MCF 10A (cell line): ENCODE data around the gene C9orf72. TPM values are rescaled to one million over a fixed set of nuclear protein-coding genes. Genes with fewer than 3 reads are reported as not detected.

Experiments
- BruUV-seq: library from RNA; stranded (reverse); fragments of 400-500 nt; replicated peaks from 2 replicates; lab custom pipeline; 2021; lab: Mats Ljungman, UMichigan
- CTCF ChIA-PET: fragments of 300-600 bp; sonication (Branson Sonifier 250); formaldehyde crosslinking; extraction: SDS; loops from one replicate; lab custom pipeline; 2021; ENCODE audit warnings: antibody characterized with exemption, inconsistent platforms; lab: Yijun Ruan, JAX
- POLR2A ChIA-PET: fragments of 300-600, 350-650 bp; sonication (Branson Sonifier 250); formaldehyde crosslinking; extraction: SDS; loops from one replicate; lab custom pipeline; 2020; ENCODE audit warnings: antibody characterized with exemption, inconsistent platforms; lab: Yijun Ruan, JAX
- DNase-seq: peaks from one replicate; pipeline ENCODE4 v3.0.0-alpha.2; 2018; ENCODE audit not compliant: unreplicated experiment
- H3K27ac Mint-ChIP-seq: one replicate; pipeline ENCODE4 v1.8.0; 2022; ENCODE audit warnings: mild to moderate bottlenecking, low read depth, mixed read lengths; ENCODE audit not compliant: unreplicated experiment
- H3K27me3 Mint-ChIP-seq: one replicate; pipeline ENCODE4 v1.8.0; 2022; ENCODE audit warnings: mixed read lengths; ENCODE audit not compliant: insufficient read depth, unreplicated experiment
- H3K36me3 Mint-ChIP-seq: one replicate; pipeline ENCODE4 v1.8.0; 2022; ENCODE audit warnings: mild to moderate bottlenecking, moderate library complexity, mixed read lengths; ENCODE audit not compliant: insufficient read depth, unreplicated experiment
- H3K4me1 Mint-ChIP-seq: one replicate; pipeline ENCODE4 v1.8.0; 2022; ENCODE audit warnings: mixed read lengths; ENCODE audit not compliant: insufficient read depth, unreplicated experiment
- H3K4me3 Mint-ChIP-seq: one replicate; pipeline ENCODE4 v1.8.0; 2022; ENCODE audit warnings: mild to moderate bottlenecking, moderate library complexity, mixed read lengths; ENCODE audit not compliant: unreplicated experiment
- H3K9me3 Mint-ChIP-seq: one replicate; pipeline ENCODE4 v1.8.0; 2022; ENCODE audit warnings: mixed read lengths; ENCODE audit not compliant: unreplicated experiment
- intact Hi-C: fragments of 100-400 bp; cut with micrococcal nuclease; formaldehyde crosslinking; loops from 2 replicates; pipeline ENCODE4 v1.14.1; 2022
- total RNA-seq: library from RNA; stranded (reverse); gene quantifications from 2 replicates; pipeline ENCODE4 v1.2.3, GENCODE V29; 2022
- TF ChIP-seq, protein P1 (sequence below): fragments of 200-600 bp; IDR thresholded peaks from one replicate; pipeline ENCODE4 v1.8.0; 2022; ENCODE audit warnings: antibody characterized with exemption, mild to moderate bottlenecking; ENCODE audit not compliant: unreplicated experiment

Gene C9orf72
- total RNA-seq, 1 experiment from 2014 or later, result 10.0 TPM

DNA sequence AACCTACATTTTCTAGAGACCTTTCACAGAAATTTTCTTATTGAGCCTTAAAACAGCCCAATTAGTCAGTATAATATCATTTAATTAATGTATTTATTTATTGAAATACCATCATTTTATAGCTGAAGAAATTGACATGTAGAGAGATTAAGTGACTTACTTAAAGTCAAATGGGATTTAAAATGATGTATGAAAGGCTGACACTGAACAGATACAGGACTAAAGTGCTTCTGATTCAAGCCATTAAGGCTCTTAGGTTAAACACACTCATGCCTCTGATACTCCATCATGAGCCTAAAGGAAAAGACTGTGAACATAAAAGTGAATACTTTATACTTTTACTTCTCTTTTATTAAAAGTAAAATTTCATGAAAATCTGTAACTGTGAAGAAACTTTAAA lies 12.8 kb downstream of the C9orf72 start:
- H3K27ac Mint-ChIP-seq, result no peak overlapping the region
- DNase-seq, result no peak
- TF ChIP-seq, protein P1, sequence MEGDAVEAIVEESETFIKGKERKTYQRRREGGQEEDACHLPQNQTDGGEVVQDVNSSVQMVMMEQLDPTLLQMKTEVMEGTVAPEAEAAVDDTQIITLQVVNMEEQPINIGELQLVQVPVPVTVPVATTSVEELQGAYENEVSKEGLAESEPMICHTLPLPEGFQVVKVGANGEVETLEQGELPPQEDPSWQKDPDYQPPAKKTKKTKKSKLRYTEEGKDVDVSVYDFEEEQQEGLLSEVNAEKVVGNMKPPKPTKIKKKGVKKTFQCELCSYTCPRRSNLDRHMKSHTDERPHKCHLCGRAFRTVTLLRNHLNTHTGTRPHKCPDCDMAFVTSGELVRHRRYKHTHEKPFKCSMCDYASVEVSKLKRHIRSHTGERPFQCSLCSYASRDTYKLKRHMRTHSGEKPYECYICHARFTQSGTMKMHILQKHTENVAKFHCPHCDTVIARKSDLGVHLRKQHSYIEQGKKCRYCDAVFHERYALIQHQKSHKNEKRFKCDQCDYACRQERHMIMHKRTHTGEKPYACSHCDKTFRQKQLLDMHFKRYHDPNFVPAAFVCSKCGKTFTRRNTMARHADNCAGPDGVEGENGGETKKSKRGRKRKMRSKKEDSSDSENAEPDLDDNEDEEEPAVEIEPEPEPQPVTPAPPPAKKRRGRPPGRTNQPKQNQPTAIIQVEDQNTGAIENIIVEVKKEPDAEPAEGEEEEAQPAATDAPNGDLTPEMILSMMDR, result no peak
- ChIA-PET POLR2A (interaction anchor here (0.5 to 2.1 kb wide), 4 partner anchors 12 to 174 kb away, joined by 3 to 8 read pairs (median 3); partner anchors contain the start of gene C9orf72), CTCF (interaction anchor here (0.6 to 1.1 kb wide), 2 partner anchors 15 to 228 kb away, joined by 3 to 7 read pairs; no protein-coding TSS in a partner anchor)
- H3K9me3 Mint-ChIP-seq, result no peaks in the 10 kb centered on the region
- intact Hi-C loops, result no loop called here
- no peaks in the 10 kb centered on the region for H3K4me1 Mint-ChIP-seq
- H3K4me3 Mint-ChIP-seq, result no peak overlapping the region
- no peaks in the 10 kb centered on the region for H3K27me3 Mint-ChIP-seq
- peaks cover 30% of the 10 kb centered on the region for H3K36me3 Mint-ChIP-seq
- no TSS peak for BruUV-seq

DNA sequence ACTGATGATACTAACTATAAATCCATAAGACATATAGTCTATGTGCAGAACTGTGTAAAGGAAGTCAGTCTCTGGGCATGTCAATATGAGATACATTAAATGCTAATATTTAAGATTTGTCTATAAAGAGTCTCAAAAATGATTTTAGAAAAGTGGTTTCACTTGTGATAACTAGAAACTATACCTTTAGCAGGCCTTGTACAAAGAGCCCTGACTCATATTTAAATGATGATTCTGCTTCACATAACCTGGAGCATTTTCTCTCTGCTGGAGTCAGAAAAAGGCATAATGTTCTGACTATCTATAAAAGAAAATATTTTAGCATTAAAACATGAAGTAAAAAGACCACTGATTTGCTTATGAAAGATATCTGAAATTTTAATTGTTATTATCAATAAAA lies 15.0 kb downstream of the C9orf72 start:
- no peak for DNase-seq
- no peak overlapping the region for H3K27ac Mint-ChIP-seq
- peaks cover 38% of the 10 kb centered on the region for H3K36me3 Mint-ChIP-seq
- BruUV-seq, result no TSS peak
- ChIA-PET POLR2A (interaction anchor here (0.7 kb wide), 1 partner anchor 225 kb away, joined by 3 read pairs; no protein-coding TSS in a partner anchor), CTCF (interaction anchor here (1.4 kb wide), 1 partner anchor 10 kb away, joined by 3 read pairs; no protein-coding TSS in a partner anchor)
- TF ChIP-seq, protein P1, result no peak
- H3K4me1 Mint-ChIP-seq, result no peaks in the 10 kb centered on the region
- intact Hi-C loops, result no loop called here
- no peak overlapping the region for H3K4me3 Mint-ChIP-seq
- H3K9me3 Mint-ChIP-seq, result no peaks in the 10 kb centered on the region
- no peaks in the 10 kb centered on the region for H3K27me3 Mint-ChIP-seq

DNA sequence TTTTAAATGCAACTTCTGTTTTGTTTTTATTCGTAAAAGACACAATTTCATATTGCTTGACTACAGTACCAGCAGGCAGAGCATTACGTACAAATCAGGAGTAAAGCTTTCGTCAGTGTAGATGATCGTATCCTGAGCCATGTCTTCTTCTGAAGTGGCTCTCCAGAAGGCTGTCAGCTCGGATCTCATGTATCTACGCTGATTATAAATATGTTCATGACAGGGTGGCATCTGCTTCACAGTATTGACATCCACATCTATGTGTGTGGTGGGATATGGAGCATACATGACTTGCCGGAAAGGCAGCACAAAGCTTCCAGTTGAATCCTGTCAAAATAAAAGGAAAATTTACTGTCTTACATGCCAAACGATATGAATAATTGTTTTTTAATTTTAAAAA lies 16.8 kb downstream of the C9orf72 start:
- H3K4me1 Mint-ChIP-seq, result no peaks in the 10 kb centered on the region
- TF ChIP-seq, protein P1, result no peak
- no peak overlapping the region for H3K4me3 Mint-ChIP-seq
- intact Hi-C loops, result no loop called here
- BruUV-seq, result no TSS peak
- ChIA-PET POLR2A (no interaction called here), CTCF (interaction anchor here (1.1 kb wide), 1 partner anchor 9 kb away, joined by 6 read pairs; no protein-coding TSS in a partner anchor)
- no peaks in the 10 kb centered on the region for H3K9me3 Mint-ChIP-seq
- DNase-seq, result no peak
- H3K27me3 Mint-ChIP-seq, result no peaks in the 10 kb centered on the region
- H3K27ac Mint-ChIP-seq, result no peak overlapping the region
- peaks cover 42% of the 10 kb centered on the region for H3K36me3 Mint-ChIP-seq

DNA sequence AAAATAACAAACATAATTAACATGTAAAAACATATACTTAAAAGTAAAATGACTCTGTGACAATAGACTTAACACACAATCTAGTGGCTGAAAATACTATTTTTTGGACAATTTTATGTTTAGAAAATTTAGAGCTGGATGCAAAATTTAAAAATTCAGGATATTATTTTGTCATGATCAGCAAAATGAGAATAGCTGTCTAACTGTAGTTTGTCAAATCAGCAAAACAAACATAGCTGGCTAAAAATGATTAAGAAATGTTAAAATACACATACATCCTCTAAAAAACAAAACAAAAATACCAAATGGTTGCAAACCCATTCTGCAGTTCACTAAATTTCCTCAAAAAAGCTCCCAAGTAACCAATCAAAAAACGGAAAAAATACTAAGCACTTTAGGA lies 18.6 kb downstream of the C9orf72 start:
- no peak overlapping the region for H3K27ac Mint-ChIP-seq
- ChIA-PET POLR2A (no interaction called here), CTCF (interaction anchor here (0.6 to 1.5 kb wide), 4 partner anchors 10 to 308 kb away, joined by 3 read pairs; no protein-coding TSS in a partner anchor)
- H3K27me3 Mint-ChIP-seq, result no peaks in the 10 kb centered on the region
- intact Hi-C loops, result no loop called here
- TF ChIP-seq, protein P1, result no peak
- no peak for DNase-seq
- peaks cover 41% of the 10 kb centered on the region for H3K36me3 Mint-ChIP-seq
- no peaks in the 10 kb centered on the region for H3K4me1 Mint-ChIP-seq
- no TSS peak for BruUV-seq
- no peaks in the 10 kb centered on the region for H3K9me3 Mint-ChIP-seq
- no peak overlapping the region for H3K4me3 Mint-ChIP-seq
